ENCODE measurements around the gene PDZRN4.
"Not testable (repeated sequence)": the region's sequence is repeated elsewhere in the genome, so short reads cannot be mapped to it uniquely, and the experiment has no call there.

Gene PDZRN4

GRCh38 chr12:41220931-41221330 lies 32.8 kb downstream of the PDZRN4 start:
- DNase-seq, result no peak

GRCh38 chr12:41221491-41221890 lies 33.4 kb downstream of the PDZRN4 start:
- no peak for DNase-seq

GRCh38 chr12:41223600-41223999 lies 35.5 kb downstream of the PDZRN4 start:
- no peak for DNase-seq

- DNase-seq, result no peak
These were observed 35.9 kb downstream of the PDZRN4 start for GRCh38 chr12:41224066-41224465.

- no peak for DNase-seq
These were observed 37.1 kb downstream of the PDZRN4 start for GRCh38 chr12:41225179-41225578.

GRCh38 chr12:41228066-41228820 lies 40.1 kb downstream of the PDZRN4 start:
- no peak for DNase-seq

GRCh38 chr12:41230756-41231155 lies 42.6 kb downstream of the PDZRN4 start:
- no peak for DNase-seq

- peak; percentile 55 for DNase-seq
These were observed 46.6 kb downstream of the PDZRN4 start for GRCh38 chr12:41234692-41235091.

GRCh38 chr12:41242603-41243002 lies 54.5 kb downstream of the PDZRN4 start:
- DNase-seq, result no peak

- no peak for DNase-seq
These were observed 60.3 kb downstream of the PDZRN4 start for GRCh38 chr12:41248391-41248790.

GRCh38 chr12:41250748-41251147 lies 62.6 kb downstream of the PDZRN4 start:
- DNase-seq, result no peak

GRCh38 chr12:41254004-41254914 lies 66.1 kb downstream of the PDZRN4 start:
- DNase-seq, result no peak

GRCh38 chr12:41263196-41263595 lies 75.1 kb downstream of the PDZRN4 start:
- not testable (repeated sequence) for DNase-seq

GRCh38 chr12:41264281-41264680 lies 76.2 kb downstream of the PDZRN4 start:
- DNase-seq, result no peak

GRCh38 chr12:41269056-41269455 lies 80.9 kb downstream of the PDZRN4 start:
- DNase-seq, result no peak

GRCh38 chr12:41271489-41271888 lies 83.4 kb downstream of the PDZRN4 start:
- DNase-seq, result no peak

GRCh38 chr12:41274643-41275042 lies 86.5 kb downstream of the PDZRN4 start:
- no peak for DNase-seq

- DNase-seq, result no peak
These were observed 89.2 kb downstream of the PDZRN4 start for GRCh38 chr12:41277100-41277945.

GRCh38 chr12:41277946-41278267 lies 89.8 kb downstream of the PDZRN4 start:
- DNase-seq, result no peak

GRCh38 chr12:41280341-41281095 lies 92.4 kb downstream of the PDZRN4 start:
- DNase-seq, result not testable (repeated sequence)

GRCh38 chr12:41285470-41285869 lies 97.3 kb downstream of the PDZRN4 start:
- not testable (repeated sequence) for DNase-seq

GRCh38 chr12:41286426-41286825 lies 98.3 kb downstream of the PDZRN4 start:
- no peak for DNase-seq

Measured in DMS 273 treated with DMSO at 0.1 percent for 48 hours (cell line).